K562 (cell line): ENCODE measurements around the gene DPAGT1. TPM values are rescaled to one million over a fixed set of nuclear protein-coding genes. Genes with fewer than 3 reads are reported as not detected.
A peak's percentile ranks its signal among the peaks of the same experiment; 100 is the strongest.

Experiments
- ARID3B ChIP-seq: fragments of 250-450 bp; sonication (Bioruptor Pico); IDR thresholded peaks from 2 replicates; pipeline ENCODE4 v1.4.0; 2020; ENCODE audit warnings: borderline replicate concordance
- CBFA2T3 ChIP-seq: fragments of 450-650 bp; IDR thresholded peaks from 2 replicates; pipeline ENCODE4 v1.6.1; 2017
- CC2D1A ChIP-seq: fragments of 450-650 bp; IDR thresholded peaks from 2 replicates; pipeline ENCODE4 v1.6.1; 2017; ENCODE audit warnings: mild to moderate bottlenecking
- CEBPG ChIP-seq, 3 experiments: fragments of 200-800 bp in 1 of 3; sonication (Bioruptor generic) in 1 of 3; sonication (generic) in 1 of 3; formaldehyde crosslinking in 1 of 3; IDR thresholded peaks in 2 of 3; conservative IDR thresholded peaks in 1 of 3; 2 replicates each; pipeline versions ENCODE4 v1.6.1 to v1.8.0; 2016 to 2022; ENCODE audit warnings: missing compliant biosample characterization in 2 of 3, missing genetic modification characterization in 2 of 3, mild to moderate bottlenecking in 1 of 3, missing genetic modification reagents in 1 of 3
- CREM ChIP-seq: IDR thresholded peaks from 2 replicates; pipeline ENCODE4 v1.6.1; 2014; ENCODE audit warnings: antibody characterized with exemption, low read depth
- GABPB2 ChIP-seq: fragments of 250-450 bp; sonication (Bioruptor Pico); conservative IDR thresholded peaks from 2 replicates; pipeline ENCODE4 v1.5.1; 2021; ENCODE audit warnings: mild to moderate bottlenecking
- GMEB1 ChIP-seq: fragments of 250-450 bp; sonication (Bioruptor Pico); IDR thresholded peaks from 2 replicates; pipeline ENCODE4 v1.4.0; 2020; ENCODE audit warnings: mild to moderate bottlenecking
- HDAC8 ChIP-seq: fragments of 450-650 bp; IDR thresholded peaks from 2 replicates; pipeline ENCODE4 v1.6.1; 2016; ENCODE audit warnings: mild to moderate bottlenecking, missing genetic modification characterization, moderate library complexity, missing compliant biosample characterization
- IFI16 ChIP-seq: fragments of 250-450 bp; sonication (Bioruptor Pico); IDR thresholded peaks from 2 replicates; pipeline ENCODE4 v2.1.2; 2022; ENCODE audit warnings: mild to moderate bottlenecking, inconsistent platforms
- MYBL2 ChIP-seq, 2 experiments: fragments of 450-650 bp in 1 of 2; sonication (generic) in 1 of 2; formaldehyde crosslinking in 1 of 2; IDR thresholded peaks; 2 replicates each; pipeline versions ENCODE4 v1.6.1 to v1.8.1; 2017 to 2022; ENCODE audit warnings: borderline replicate concordance in 1 of 2, inconsistent platforms in 1 of 2, low read depth in 1 of 2, mild to moderate bottlenecking in 1 of 2, missing genetic modification reagents in 1 of 2, moderate library complexity in 1 of 2
- NUFIP1 ChIP-seq: fragments of 450-650 bp; IDR thresholded peaks from 2 replicates; pipeline ENCODE4 v1.6.1; 2018; ENCODE audit not compliant: partially characterized antibody
- PHTF2 ChIP-seq: fragments of 250-450 bp; sonication (Bioruptor Pico); IDR thresholded peaks from 2 replicates; pipeline ENCODE4 v1.5.0; 2021; ENCODE audit warnings: mild to moderate bottlenecking
- ZBTB40 ChIP-seq, 2 experiments: fragments of 450-650 bp in 1 of 2; sonication (generic) in 1 of 2; formaldehyde crosslinking in 1 of 2; IDR thresholded peaks; 2 replicates each; pipeline versions ENCODE4 v1.7.1 to v1.9.0; 2016 to 2022; ENCODE audit warnings: inconsistent platforms in 1 of 2, mild to moderate bottlenecking in 1 of 2, missing genetic modification reagents in 1 of 2
- ZEB2 ChIP-seq: fragments of 450-650 bp; IDR thresholded peaks from 2 replicates; pipeline ENCODE4 v1.6.1; 2016
- ZNF124 ChIP-seq: sonication (generic); formaldehyde crosslinking; IDR thresholded peaks from 2 replicates; pipeline ENCODE4 v1.8.1; 2022; ENCODE audit warnings: missing genetic modification reagents
- polyA plus RNA-seq, 8 experiments: library from polyadenylated mRNA; depleted of rRNA in 4 of 8; stranded (reverse) in 5 of 8; unstranded in 3 of 8; fragments of >200 nt; fragmentation: Nextera tagmentation in 2 of 8; fragmentation: Illumina TruSeq in 1 of 8; extraction: Ambion mirVana in 2 of 8; extraction: Trizol in 1 of 8; gene quantifications; 2 replicates each; pipeline versions ENCODE4 v1.2.1 to v1.2.3, GENCODE V29; 2011 to 2014; ENCODE audit warnings: inconsistent platforms in 1 of 8, missing spikeins in 1 of 8
- total RNA-seq, 7 experiments: library from RNA; depleted of rRNA in 6 of 7; stranded (reverse); fragments of >200 nt in 6 of 7; fragmentation: Illumina TruSeq in 2 of 7; extraction: Trizol in 2 of 7; gene quantifications; 2 replicates each; pipeline versions ENCODE4 v1.2.1 to v1.2.3, GENCODE V29; 2011 to 2021; ENCODE audit warnings: low replicate concordance in 1 of 7

DPAGT1 gene
- total and polyA plus RNA-seq, 9 of the 15 experiments (the other 6 are each of a cell fraction or from before 2014, with no cell fraction given), result 29.9 to 135 (median 85.0) TPM

GRCh38 chr11:119101759-119102423 is at the start of gene DPAGT1 (continued):
- TF ChIP-seq ARID3B (CRISPR knock-in tag) (no peak), GMEB1 (CRISPR knock-in tag) (no peak), CBFA2T3 (no peak), CEBPG (CRISPR knock-in tag; IDR thresholded peaks at IDR 0.05) (no peak), CEBPG (tag; conservative IDR thresholded peaks at IDR 0.05 in 1 of 2, IDR thresholded peaks at IDR 0.05 in 1 of 2) (no peak), IFI16 (CRISPR knock-in tag) (0 out of 2 replicates have a peak, but pooled peaks have one; percentile 14), CC2D1A (no peak), ZNF124 (CRISPR knock-in tag) (no peak), CREM (peak; percentile 88), ZBTB40 (IDR thresholded peaks at IDR 0.05) (peak; percentile 98), ZBTB40 (CRISPR knock-in tag; IDR thresholded peaks at IDR 0.05) (no peak), ZEB2 (peak; percentile 88), MYBL2 (IDR thresholded peaks at IDR 0.05; ENCODE audit: low read depth) (peak; percentile 46; the same call in 1 of the 2 replicates), MYBL2 (CRISPR knock-in tag; IDR thresholded peaks at IDR 0.05; ENCODE audit: borderline replicate concordance) (no peak), HDAC8 (tag) (peak; percentile 53; the same call in 1 of the 2 replicates), GABPB2 (no peak), PHTF2 (CRISPR knock-in tag) (no peak), NUFIP1 (no peak)
